ENCODE results near the gene ZBTB20.

ZBTB20 gene

DNA sequence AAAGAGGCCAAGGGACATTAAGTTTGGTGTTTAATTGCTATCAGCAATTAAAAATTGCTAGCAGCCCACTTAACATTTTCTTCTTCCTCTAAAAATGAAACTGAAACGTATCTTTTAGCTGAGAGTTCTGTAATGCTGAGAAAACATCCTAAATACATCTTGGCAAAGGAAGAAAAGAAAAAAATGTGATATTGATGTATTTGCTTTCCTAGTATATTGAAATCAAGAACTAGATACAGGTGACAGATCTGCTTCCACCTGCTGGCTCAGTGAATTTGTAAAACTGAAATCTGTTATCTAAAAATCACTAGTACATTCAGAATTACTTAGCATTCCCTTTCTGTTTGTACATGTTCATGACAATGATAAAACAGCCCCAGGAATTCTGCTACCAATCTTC is 283.2 kb downstream of the ZBTB20 start:
- no CpG with 5 or more reads among the region's 1 CpG for WGBS (ENCODE audit: extremely low coverage, insufficient coverage, low lambda C conversion rate)
- Histone ChIP-seq H3K9ac (ENCODE audit: low read length) (no peak overlapping the region), H3K36me3 (ENCODE audit: control insufficient read depth, insufficient read depth, low read length) (no peaks in the 10 kb centered on the region), H3K18ac (ENCODE audit: low read length) (no peak overlapping the region), H3K4me3 (ENCODE audit: low read length) (no peak overlapping the region), H3K27me3 (ENCODE audit: insufficient read depth, low read length, poor library complexity) (no peaks in the 10 kb centered on the region), H4K5ac (ENCODE audit: low read length) (no peak overlapping the region), H2AK5ac (ENCODE audit: low read length) (no peak overlapping the region), H3K79me1 (ENCODE audit: low read length) (no peaks in the 10 kb centered on the region), H3K23ac (ENCODE audit: low read length) (no peak overlapping the region), H3K56ac (ENCODE audit: low read length) (no peak overlapping the region), H3K4me2 (ENCODE audit: low read length) (no peak overlapping the region), H2BK120ac (ENCODE audit: low read depth, low read length) (no peak overlapping the region), H3K27ac (ENCODE audit: low read depth, low read length) (no peak overlapping the region), H3K79me2 (ENCODE audit: control insufficient read depth, insufficient read depth, low read length) (no peaks in the 10 kb centered on the region), H4K8ac (ENCODE audit: low read depth, low read length) (no peak overlapping the region), H2BK5ac (ENCODE audit: low read length) (no peak overlapping the region), H2BK15ac (replicated peaks; ENCODE audit: low read depth) (no peak overlapping the region), H3K4ac (ENCODE audit: low read depth, low read length) (no peak overlapping the region), H3K4me1 (ENCODE audit: control insufficient read depth, low read depth, low read length) (no peaks in the 10 kb centered on the region)
- no peak for DNase-seq

DNA sequence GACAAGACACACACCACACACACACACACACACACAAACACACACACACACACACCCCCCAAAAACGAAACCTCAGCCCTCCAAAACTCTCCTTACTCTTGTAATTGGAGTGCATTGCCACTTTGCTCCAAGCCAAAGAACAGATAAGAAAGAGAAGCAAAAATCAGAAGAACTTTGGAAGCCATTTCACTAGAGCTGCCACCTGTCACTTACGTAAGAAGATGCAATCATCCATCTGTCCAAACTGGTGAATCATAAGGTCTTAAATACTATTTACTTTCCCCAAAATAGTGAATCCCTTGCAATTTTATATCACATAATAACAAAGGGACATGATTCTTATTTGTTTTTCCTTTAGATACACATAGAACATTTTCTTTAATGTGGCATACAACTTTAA is 285.4 kb downstream of the ZBTB20 start:
- Histone ChIP-seq H3K9ac (ENCODE audit: low read length) (no peak overlapping the region), H3K18ac (ENCODE audit: low read length) (no peak overlapping the region), H2BK15ac (replicated peaks; ENCODE audit: low read depth) (no peak overlapping the region), H3K27ac (ENCODE audit: low read depth, low read length) (no peak overlapping the region), H3K4me3 (ENCODE audit: low read length) (no peak overlapping the region), H2BK5ac (ENCODE audit: low read length) (no peak overlapping the region), H2BK120ac (ENCODE audit: low read depth, low read length) (no peak overlapping the region), H4K5ac (ENCODE audit: low read length) (no peak overlapping the region), H2AK5ac (ENCODE audit: low read length) (no peak overlapping the region), H3K4me1 (ENCODE audit: control insufficient read depth, low read depth, low read length) (no peaks in the 10 kb centered on the region), H3K79me2 (ENCODE audit: control insufficient read depth, insufficient read depth, low read length) (no peaks in the 10 kb centered on the region), H4K8ac (ENCODE audit: low read depth, low read length) (no peak overlapping the region), H3K4me2 (ENCODE audit: low read length) (no peak overlapping the region), H3K4ac (ENCODE audit: low read depth, low read length) (no peak overlapping the region), H3K27me3 (ENCODE audit: insufficient read depth, low read length, poor library complexity) (no peaks in the 10 kb centered on the region), H3K36me3 (ENCODE audit: control insufficient read depth, insufficient read depth, low read length) (no peaks in the 10 kb centered on the region), H3K23ac (ENCODE audit: low read length) (no peak overlapping the region), H3K79me1 (ENCODE audit: low read length) (no peaks in the 10 kb centered on the region), H3K56ac (ENCODE audit: low read length) (no peak overlapping the region)
- no peak for DNase-seq
- no CpG with 5 or more reads among the region's 2 CpGs for WGBS (ENCODE audit: extremely low coverage, insufficient coverage, low lambda C conversion rate)

DNA sequence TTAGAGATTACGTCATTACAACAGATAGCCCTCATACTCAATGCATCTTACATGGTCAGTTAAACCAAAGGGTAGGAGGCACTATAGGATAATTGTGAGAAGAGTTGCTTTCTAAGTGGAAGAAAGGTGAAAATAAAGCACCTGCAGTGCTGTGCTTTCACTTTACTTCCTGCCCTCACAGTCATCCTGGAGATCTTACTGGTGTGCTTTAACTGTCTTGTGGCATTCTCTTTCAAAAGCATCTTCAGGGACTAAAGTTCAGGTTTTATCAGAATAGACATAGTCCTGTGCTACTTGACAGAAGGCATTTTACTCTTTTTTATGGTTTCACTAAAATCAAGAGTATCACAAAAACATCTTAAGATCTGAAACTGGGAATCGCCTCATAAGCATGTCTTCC is 286.6 kb downstream of the ZBTB20 start:
- no peak for DNase-seq
- Histone ChIP-seq H3K36me3 (ENCODE audit: control insufficient read depth, insufficient read depth, low read length) (no peaks in the 10 kb centered on the region), H2BK120ac (ENCODE audit: low read depth, low read length) (no peak overlapping the region), H4K8ac (ENCODE audit: low read depth, low read length) (no peak overlapping the region), H3K4me1 (ENCODE audit: control insufficient read depth, low read depth, low read length) (no peaks in the 10 kb centered on the region), H2AK5ac (ENCODE audit: low read length) (no peak overlapping the region), H2BK5ac (ENCODE audit: low read length) (no peak overlapping the region), H3K79me2 (ENCODE audit: control insufficient read depth, insufficient read depth, low read length) (no peaks in the 10 kb centered on the region), H3K23ac (ENCODE audit: low read length) (no peak overlapping the region), H2BK15ac (replicated peaks; ENCODE audit: low read depth) (no peak overlapping the region), H3K27ac (ENCODE audit: low read depth, low read length) (no peak overlapping the region), H3K4ac (ENCODE audit: low read depth, low read length) (no peak overlapping the region), H3K4me3 (ENCODE audit: low read length) (no peak overlapping the region), H3K4me2 (ENCODE audit: low read length) (no peak overlapping the region), H3K18ac (ENCODE audit: low read length) (no peak overlapping the region), H3K79me1 (ENCODE audit: low read length) (no peaks in the 10 kb centered on the region), H3K27me3 (ENCODE audit: insufficient read depth, low read length, poor library complexity) (no peaks in the 10 kb centered on the region), H3K56ac (ENCODE audit: low read length) (no peak overlapping the region), H3K9ac (ENCODE audit: low read length) (no peak overlapping the region), H4K5ac (ENCODE audit: low read length) (no peak overlapping the region)
- WGBS (ENCODE audit: extremely low coverage, insufficient coverage, low lambda C conversion rate): no CpG with 5 or more reads among the region's 2 CpGs

DNA sequence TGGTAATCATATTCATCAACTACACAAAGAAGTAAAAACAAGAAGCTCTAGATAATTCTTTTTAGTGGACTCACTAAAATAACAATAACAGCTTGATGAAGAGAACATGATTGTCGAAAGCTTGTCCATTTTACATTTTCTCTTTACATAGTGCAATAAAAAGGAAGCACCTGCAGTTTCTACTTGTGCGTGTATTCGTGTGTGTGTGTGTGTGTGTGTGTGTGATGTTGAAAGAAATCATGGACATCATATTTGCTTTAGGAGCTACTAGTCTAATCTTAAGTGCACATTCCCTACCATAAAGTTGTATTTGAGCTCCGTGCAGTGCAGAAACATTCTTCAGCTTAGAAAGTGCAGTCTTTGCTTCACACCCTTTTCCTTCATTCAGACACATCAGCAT is 288.8 kb downstream of the ZBTB20 start:
- H3K4me2 ChIP-seq (ENCODE audit: low read length): no peak overlapping the region
- no peak overlapping the region for H3K27ac ChIP-seq (ENCODE audit: low read depth, low read length)
- H3K23ac ChIP-seq (ENCODE audit: low read length): no peak overlapping the region
- no peak for DNase-seq
- no peak overlapping the region for H3K4ac ChIP-seq (ENCODE audit: low read depth, low read length)
- no peaks in the 10 kb centered on the region for H3K36me3 ChIP-seq (ENCODE audit: control insufficient read depth, insufficient read depth, low read length)
- no peak overlapping the region for H2BK120ac ChIP-seq (ENCODE audit: low read depth, low read length)
- no peak overlapping the region for H2BK15ac ChIP-seq (replicated peaks; ENCODE audit: low read depth)
- no peaks in the 10 kb centered on the region for H3K79me1 ChIP-seq (ENCODE audit: low read length)
- H2BK5ac ChIP-seq (ENCODE audit: low read length): no peak overlapping the region
- no peaks in the 10 kb centered on the region for H3K79me2 ChIP-seq (ENCODE audit: control insufficient read depth, insufficient read depth, low read length)
- H3K18ac ChIP-seq (ENCODE audit: low read length): no peak overlapping the region
- H3K56ac ChIP-seq (ENCODE audit: low read length): no peak overlapping the region
- H2AK5ac ChIP-seq (ENCODE audit: low read length): no peak overlapping the region
- no peak overlapping the region for H4K8ac ChIP-seq (ENCODE audit: low read depth, low read length)
- no peak overlapping the region for H3K4me3 ChIP-seq (ENCODE audit: low read length)
- H3K4me1 ChIP-seq (ENCODE audit: control insufficient read depth, low read depth, low read length): no peaks in the 10 kb centered on the region
- no CpG with 5 or more reads among the region's 4 CpGs for WGBS (ENCODE audit: extremely low coverage, insufficient coverage, low lambda C conversion rate)
- no peaks in the 10 kb centered on the region for H3K27me3 ChIP-seq (ENCODE audit: insufficient read depth, low read length, poor library complexity)
- H4K5ac ChIP-seq (ENCODE audit: low read length): no peak overlapping the region
- H3K9ac ChIP-seq (ENCODE audit: low read length): no peak overlapping the region

DNA sequence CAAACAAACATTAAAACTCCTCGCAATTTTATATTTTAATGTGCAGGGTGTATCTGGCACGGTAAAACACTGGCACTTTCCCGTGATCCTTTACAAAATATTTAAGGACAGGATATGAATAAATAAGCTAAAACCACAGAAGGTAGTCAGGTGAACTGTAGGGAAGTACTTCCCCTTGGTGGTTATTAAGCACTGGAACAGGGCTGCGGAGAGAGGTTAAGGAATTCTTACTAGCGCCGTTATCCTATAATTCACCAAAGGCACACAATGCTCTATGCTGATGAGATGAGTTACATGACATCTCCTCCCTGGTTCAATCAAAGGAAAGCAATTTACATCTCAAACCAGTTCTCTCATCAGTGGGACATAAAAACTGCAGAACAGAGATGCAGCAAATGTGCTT is 289.8 kb downstream of the ZBTB20 start:
- Histone ChIP-seq H3K79me2 (ENCODE audit: control insufficient read depth, insufficient read depth, low read length) (no peaks in the 10 kb centered on the region), H3K4me1 (ENCODE audit: control insufficient read depth, low read depth, low read length) (no peaks in the 10 kb centered on the region), H3K56ac (ENCODE audit: low read length) (no peak overlapping the region), H2BK15ac (replicated peaks; ENCODE audit: low read depth) (no peak overlapping the region), H3K27ac (ENCODE audit: low read depth, low read length) (no peak overlapping the region), H3K27me3 (ENCODE audit: insufficient read depth, low read length, poor library complexity) (no peaks in the 10 kb centered on the region), H3K36me3 (ENCODE audit: control insufficient read depth, insufficient read depth, low read length) (no peaks in the 10 kb centered on the region), H4K8ac (ENCODE audit: low read depth, low read length) (no peak overlapping the region), H4K5ac (ENCODE audit: low read length) (no peak overlapping the region), H3K4ac (ENCODE audit: low read depth, low read length) (no peak overlapping the region), H3K23ac (ENCODE audit: low read length) (no peak overlapping the region), H2AK5ac (ENCODE audit: low read length) (no peak overlapping the region), H2BK5ac (ENCODE audit: low read length) (no peak overlapping the region), H3K4me3 (ENCODE audit: low read length) (no peak overlapping the region), H2BK120ac (ENCODE audit: low read depth, low read length) (no peak overlapping the region), H3K4me2 (ENCODE audit: low read length) (no peak overlapping the region), H3K9ac (ENCODE audit: low read length) (no peak overlapping the region), H3K18ac (ENCODE audit: low read length) (no peak overlapping the region), H3K79me1 (ENCODE audit: low read length) (no peaks in the 10 kb centered on the region)
- no CpG with 5 or more reads among the region's 6 CpGs for WGBS (ENCODE audit: extremely low coverage, insufficient coverage, low lambda C conversion rate)
- DNase-seq: no peak

DNA sequence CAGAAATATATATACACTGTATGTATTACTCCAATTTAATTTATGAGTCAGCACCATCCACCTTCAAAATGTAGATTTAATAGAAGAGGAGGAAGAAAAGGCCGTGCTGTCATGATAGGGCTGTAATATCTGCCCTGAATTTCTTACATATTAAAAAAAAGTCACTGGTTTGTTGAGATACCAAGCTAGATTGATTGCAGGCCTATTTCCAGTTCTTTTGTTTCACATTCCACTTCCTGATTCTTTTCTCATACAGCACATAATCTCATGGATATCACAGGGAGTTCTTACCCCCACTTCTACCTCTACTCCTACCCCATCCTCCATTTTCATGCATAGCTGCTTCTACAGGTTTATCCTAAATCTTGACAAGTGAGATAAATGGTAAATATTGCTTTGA is 290.3 kb downstream of the ZBTB20 start:
- H3K4me3 ChIP-seq (ENCODE audit: low read length): no peak overlapping the region
- H2BK5ac ChIP-seq (ENCODE audit: low read length): no peak overlapping the region
- WGBS (ENCODE audit: extremely low coverage, insufficient coverage, low lambda C conversion rate): no CpG with 5 or more reads among the region's 1 CpG
- H3K4me2 ChIP-seq (ENCODE audit: low read length): no peak overlapping the region
- H2BK15ac ChIP-seq (replicated peaks; ENCODE audit: low read depth): no peak overlapping the region
- no peak overlapping the region for H3K27ac ChIP-seq (ENCODE audit: low read depth, low read length)
- no peaks in the 10 kb centered on the region for H3K79me1 ChIP-seq (ENCODE audit: low read length)
- no peaks in the 10 kb centered on the region for H3K4me1 ChIP-seq (ENCODE audit: control insufficient read depth, low read depth, low read length)
- no peak overlapping the region for H3K4ac ChIP-seq (ENCODE audit: low read depth, low read length)
- H3K9ac ChIP-seq (ENCODE audit: low read length): no peak overlapping the region
- H3K18ac ChIP-seq (ENCODE audit: low read length): no peak overlapping the region
- H3K56ac ChIP-seq (ENCODE audit: low read length): no peak overlapping the region
- H3K23ac ChIP-seq (ENCODE audit: low read length): no peak overlapping the region
- no peak for DNase-seq
- H3K27me3 ChIP-seq (ENCODE audit: insufficient read depth, low read length, poor library complexity): no peaks in the 10 kb centered on the region
- no peak overlapping the region for H4K5ac ChIP-seq (ENCODE audit: low read length)
- H4K8ac ChIP-seq (ENCODE audit: low read depth, low read length): no peak overlapping the region
- H2AK5ac ChIP-seq (ENCODE audit: low read length): no peak overlapping the region
- H3K36me3 ChIP-seq (ENCODE audit: control insufficient read depth, insufficient read depth, low read length): no peaks in the 10 kb centered on the region
- H3K79me2 ChIP-seq (ENCODE audit: control insufficient read depth, insufficient read depth, low read length): no peaks in the 10 kb centered on the region
- H2BK120ac ChIP-seq (ENCODE audit: low read depth, low read length): no peak overlapping the region
